Dermis microvascular lymphatic vessel endothelial cell (primary cell): ENCODE data around the gene KRTAP4-5. TPM values are rescaled to one million over a fixed set of nuclear protein-coding genes. Genes with fewer than 3 reads are reported as not detected.
"Not testable (repeated sequence)": the region's sequence is repeated elsewhere in the genome, so short reads cannot be mapped to it uniquely, and the experiment has no call there.

Source experiments
- DNase-seq, 2 donors: peaks; one replicate each; pipeline versions ENCODE4 v3.0.0 to v3.0.0-alpha.2; 2010; ENCODE audit warnings: low read depth in 2 of 2
- total RNA-seq: library from RNA; depleted of rRNA; stranded (reverse); fragments of >200 nt; gene quantifications from 2 replicates; pipeline ENCODE4 v1.2.1, GENCODE V29; 2014

KRTAP4-5 gene
- not detected in 2 replicates for total RNA-seq

GRCh38 chr17:41149652-41149985 is at the start of gene KRTAP4-5:
KRTAP4-5 (minus strand) TSS chr17:41149825; CDS start chr17:41149767, 58 bp downstream.
- no peak for DNase-seq

- DNase-seq, result no peak
Measured at GRCh38 chr17:41196068-41196467, 46.4 kb upstream of the KRTAP4-5 start.

- DNase-seq, result no peak
Measured at GRCh38 chr17:41190328-41190727, 40.7 kb upstream of the KRTAP4-5 start.

GRCh38 chr17:41189837-41190318 is 40.3 kb upstream of the KRTAP4-5 start, which contains the start of gene KRTAP9-1:
KRTAP9-1 (plus strand) TSS chr17:41189887; CDS start chr17:41189887, 0 bp downstream.
- not testable (repeated sequence) for DNase-seq

GRCh38 chr17:41186872-41187271 is 37.2 kb upstream of the KRTAP4-5 start:
- DNase-seq, result no peak

- DNase-seq, result no peak
Measured at GRCh38 chr17:41185001-41185400, 35.4 kb upstream of the KRTAP4-5 start.

- no peak for DNase-seq
Measured at GRCh38 chr17:41184480-41184961, 34.9 kb upstream of the KRTAP4-5 start, which contains the start of gene KRTAP4-1. KRTAP4-1 (minus strand) TSS chr17:41184911; CDS start chr17:41184854, 57 bp downstream.

GRCh38 chr17:41178843-41179616 is 29.4 kb upstream of the KRTAP4-5 start:
- DNase-seq, result no peak

- no peak for DNase-seq
Measured at GRCh38 chr17:41178341-41178740, 28.7 kb upstream of the KRTAP4-5 start.

GRCh38 chr17:41177727-41178271 is 28.2 kb upstream of the KRTAP4-5 start, which contains the start of gene KRTAP4-2:
KRTAP4-2 (minus strand) TSS chr17:41178221; CDS start chr17:41178164, 57 bp downstream.
- DNase-seq, result no peak

- no peak for DNase-seq
Measured at GRCh38 chr17:41176744-41177387, 27.2 kb upstream of the KRTAP4-5 start.

GRCh38 chr17:41171886-41172285 is 22.3 kb upstream of the KRTAP4-5 start:
- no peak for DNase-seq

- no peak for DNase-seq
Measured at GRCh38 chr17:41168121-41168520, 18.5 kb upstream of the KRTAP4-5 start, which contains the start of gene KRTAP4-3. KRTAP4-3 (minus strand) TSS chr17:41168221; CDS start chr17:41168172, 49 bp downstream.

GRCh38 chr17:41167561-41167960 is 17.9 kb upstream of the KRTAP4-5 start:
- no peak for DNase-seq

- DNase-seq, result no peak
Measured at GRCh38 chr17:41163828-41164227, 14.2 kb upstream of the KRTAP4-5 start.

GRCh38 chr17:41160648-41161047 is 11.0 kb upstream of the KRTAP4-5 start, which contains the start of gene KRTAP4-4:
KRTAP4-4 (minus strand) TSS chr17:41160748; CDS start chr17:41160691, 57 bp downstream.
- DNase-seq, result no peak

- not testable (repeated sequence) for DNase-seq
Measured at GRCh38 chr17:41160190-41160589, 10.6 kb upstream of the KRTAP4-5 start.

GRCh38 chr17:41153856-41154255 is 4.2 kb upstream of the KRTAP4-5 start:
- no peak for DNase-seq

- no peak for DNase-seq
Measured at GRCh38 chr17:41151525-41151924, 1.9 kb upstream of the KRTAP4-5 start.

GRCh38 chr17:41150026-41150425 is 401 bp upstream of the KRTAP4-5 start:
- DNase-seq, result no peak

- DNase-seq, result not testable (repeated sequence)
Measured at GRCh38 chr17:41148971-41149651, 514 bp downstream of the KRTAP4-5 start.
